GM12872 (cell line): ENCODE measurements around the gene BNC2.

Experiments
- CTCF ChIP-seq: IDR thresholded peaks from 3 replicates; pipeline ENCODE4 v1.5.1; 2011; ENCODE audit warnings: low read depth, mild to moderate bottlenecking, low read length, moderate library complexity; ENCODE audit not compliant: insufficient read depth

BNC2 gene

GRCh38 chr9:16442622-16443021, 427.8 kb downstream of the BNC2 start:
- no peak for TF ChIP-seq CTCF

- no peak for TF ChIP-seq CTCF
These were observed 428.7 kb downstream of the BNC2 start for GRCh38 chr9:16441791-16442190.

GRCh38 chr9:16436545-16436944, 433.9 kb downstream of the BNC2 start:
- TF ChIP-seq CTCF, result no peak

GRCh38 chr9:16434526-16434925, 435.9 kb downstream of the BNC2 start:
- TF ChIP-seq CTCF, result no peak

GRCh38 chr9:16433494-16433893, 437.0 kb downstream of the BNC2 start:
- no peak for TF ChIP-seq CTCF

GRCh38 chr9:16431666-16432392, 438.6 kb downstream of the BNC2 start:
- no peak for TF ChIP-seq CTCF

- TF ChIP-seq CTCF, result no peak
These were observed 440.8 kb downstream of the BNC2 start for GRCh38 chr9:16429671-16430070.
